LoVo (cell line): ENCODE results near the gene HES3.
"Not testable (repeated sequence)": the region's sequence is repeated elsewhere in the genome, so short reads cannot be mapped to it uniquely, and the experiment has no call there.

Experiments
- DNase-seq: peaks from one replicate; pipeline ENCODE4 v3.0.0-alpha.2; 2016; ENCODE audit warnings: low spot score

HES3 gene

DNA sequence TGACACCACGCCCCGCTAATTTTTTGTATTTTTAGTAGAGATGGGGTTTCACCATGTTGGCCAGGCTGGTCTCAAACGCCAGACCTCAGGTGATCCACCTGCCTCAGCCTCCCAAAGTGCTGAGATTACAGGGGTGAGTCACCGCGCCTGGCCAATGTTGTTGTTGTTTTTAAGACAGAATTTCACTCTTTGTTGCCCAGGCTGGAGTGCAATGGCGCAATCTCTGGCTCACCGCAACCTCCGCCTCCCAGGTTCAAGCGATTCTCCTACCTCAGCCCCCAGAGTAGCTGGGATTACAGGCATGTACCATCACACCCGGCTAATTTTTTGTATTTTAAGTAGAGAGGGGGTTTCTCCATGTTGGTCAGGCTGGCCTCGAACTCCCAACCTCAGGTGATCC, 24.3 kb upstream of the HES3 start:
- DNase-seq = not testable (repeated sequence)

DNA sequence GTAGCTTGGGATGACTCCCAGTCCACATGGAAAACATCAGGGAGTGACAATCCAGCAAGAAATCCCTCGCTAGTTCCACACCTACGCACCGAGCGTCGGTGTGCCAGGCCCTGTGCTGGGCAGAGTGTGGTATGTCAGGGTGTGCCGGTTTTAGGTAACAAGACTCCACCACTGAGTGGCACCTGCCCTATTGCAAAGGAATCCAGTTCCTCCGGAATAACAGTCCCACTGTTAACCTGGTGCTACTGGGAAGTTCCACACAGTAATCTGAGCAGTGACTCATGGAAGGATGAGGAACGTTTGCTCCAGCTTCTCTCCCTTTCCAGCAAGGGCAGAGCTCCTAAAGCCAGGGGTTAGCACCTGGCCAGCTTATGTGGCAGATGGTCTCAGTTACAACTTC, 23.7 kb upstream of the HES3 start:
- DNase-seq = no peak

DNA sequence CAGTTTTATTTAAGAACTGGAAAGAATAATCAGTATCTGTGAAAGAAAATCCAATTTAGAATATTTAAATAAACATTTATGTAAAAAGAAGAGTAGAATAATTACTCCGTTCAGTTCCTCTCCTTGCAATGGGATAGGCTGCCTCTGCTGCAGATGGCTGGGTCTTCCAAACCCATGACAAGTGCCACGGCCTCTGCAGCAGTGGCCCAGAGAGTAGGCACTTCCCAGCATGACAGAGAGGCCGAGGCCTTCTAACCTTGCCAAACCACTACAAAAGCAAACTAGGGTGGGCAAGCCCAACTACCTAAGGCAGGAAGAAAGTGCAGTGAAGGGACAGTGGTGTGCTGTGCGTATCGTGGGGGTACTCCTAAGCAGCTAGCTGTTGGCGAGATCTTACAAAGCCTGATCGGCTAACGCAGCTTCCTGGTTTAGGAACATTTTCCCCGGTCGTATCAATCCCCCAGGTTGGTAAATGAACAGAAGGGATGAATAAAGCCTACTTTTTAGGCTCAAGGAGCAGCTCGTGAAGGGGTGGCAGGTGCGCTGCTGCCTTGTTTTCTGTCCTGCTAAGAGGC, 22.7 kb upstream of the HES3 start:
- no peak for DNase-seq

DNA sequence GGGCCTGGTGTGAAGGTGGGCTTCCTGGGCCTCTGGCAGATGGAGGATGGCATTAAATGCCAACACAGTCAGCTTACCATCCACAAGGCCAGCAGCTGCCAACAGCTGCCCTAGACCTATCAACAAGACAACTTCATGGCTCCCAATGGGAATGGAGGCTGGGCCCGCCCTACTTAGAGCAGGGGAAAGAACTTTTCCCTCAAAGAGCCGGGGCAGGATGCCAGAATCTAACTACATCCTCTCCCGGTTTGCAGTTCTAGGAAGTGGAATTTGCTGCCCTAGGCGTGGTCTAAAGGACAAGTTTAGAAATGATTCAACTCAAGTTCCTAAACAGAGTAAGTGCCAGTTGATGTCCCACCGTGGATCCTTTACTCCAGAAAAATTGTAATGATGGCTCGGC, 21.3 kb upstream of the HES3 start:
- no peak for DNase-seq

DNA sequence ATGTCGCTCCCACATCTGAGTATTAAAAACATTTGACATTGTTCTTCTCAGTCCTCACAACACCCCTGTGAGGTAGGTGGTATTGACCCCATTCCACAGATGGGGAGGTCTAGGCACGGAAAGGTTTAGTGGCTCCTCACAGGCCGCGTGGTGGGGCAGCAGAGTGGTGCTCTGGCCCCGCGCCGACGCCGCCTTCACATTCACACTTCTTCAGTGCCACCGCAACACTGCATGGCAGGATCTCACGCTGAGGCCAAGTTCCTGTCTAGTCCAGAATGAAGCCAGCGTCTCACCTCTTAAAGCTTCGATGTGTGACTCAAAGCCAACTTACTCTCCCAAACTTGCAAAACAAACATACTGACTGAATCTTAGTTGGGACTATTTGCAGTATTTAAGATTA, 20.4 kb upstream of the HES3 start:
- DNase-seq = no peak

DNA sequence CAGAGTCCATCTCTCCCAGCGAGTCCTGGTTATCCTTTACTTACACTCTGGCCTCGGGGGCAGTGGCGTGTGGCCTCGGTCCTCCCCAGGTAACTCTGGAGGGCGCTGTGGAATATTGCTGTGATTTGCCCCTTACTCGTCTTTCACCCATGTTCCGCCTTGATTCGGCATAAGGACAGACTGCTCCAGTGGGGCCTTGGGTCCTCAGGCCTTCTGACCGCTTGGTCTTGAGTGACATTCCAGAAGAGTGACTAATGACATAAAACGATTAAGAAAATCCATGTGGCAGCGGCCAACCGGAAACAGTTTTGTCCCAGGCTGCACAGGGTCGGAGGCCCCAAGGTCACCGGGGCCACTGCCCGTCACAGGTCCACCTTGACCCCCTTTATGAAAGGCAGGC, 19.3 kb upstream of the HES3 start:
- DNase-seq = no peak

DNA sequence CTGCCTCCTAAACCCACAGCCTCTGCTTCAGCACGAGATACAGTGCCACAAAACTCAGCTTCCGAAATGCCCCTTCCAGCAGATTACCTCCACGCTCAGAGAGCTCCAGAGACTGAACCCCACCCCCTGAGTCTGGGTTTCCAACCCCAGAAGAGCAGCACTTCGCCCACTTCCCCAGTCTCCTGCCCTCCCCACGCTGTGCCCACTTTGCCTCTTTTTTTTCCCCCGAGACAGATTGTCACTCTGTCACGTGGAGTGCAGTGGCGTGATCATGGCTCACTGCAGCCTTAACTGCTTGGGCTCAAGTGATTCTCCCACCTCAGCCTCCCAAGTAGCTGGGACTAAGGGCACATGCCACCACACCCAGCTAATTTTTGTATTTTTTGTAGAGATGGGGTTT, 18.3 kb upstream of the HES3 start:
- DNase-seq = no peak

DNA sequence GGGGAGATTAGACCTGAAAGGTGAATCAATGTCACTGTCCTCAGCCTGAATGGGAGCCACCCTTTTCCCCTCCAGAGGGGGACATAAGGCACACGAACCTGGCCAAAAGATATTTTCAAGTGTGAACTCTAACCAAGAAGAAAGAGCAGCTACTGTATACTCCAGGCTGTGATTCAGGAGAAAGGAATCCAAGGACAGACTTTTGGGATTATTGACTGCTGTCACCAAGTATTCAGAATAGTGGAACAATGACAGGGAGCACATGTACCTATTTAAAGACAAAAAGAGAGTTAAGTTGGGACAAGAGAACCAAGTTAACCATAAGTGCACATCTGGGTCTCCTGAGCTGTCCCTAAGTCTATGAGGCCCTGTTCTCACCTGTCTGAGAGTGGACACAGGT, 10.6 kb upstream of the HES3 start:
- no peak for DNase-seq

DNA sequence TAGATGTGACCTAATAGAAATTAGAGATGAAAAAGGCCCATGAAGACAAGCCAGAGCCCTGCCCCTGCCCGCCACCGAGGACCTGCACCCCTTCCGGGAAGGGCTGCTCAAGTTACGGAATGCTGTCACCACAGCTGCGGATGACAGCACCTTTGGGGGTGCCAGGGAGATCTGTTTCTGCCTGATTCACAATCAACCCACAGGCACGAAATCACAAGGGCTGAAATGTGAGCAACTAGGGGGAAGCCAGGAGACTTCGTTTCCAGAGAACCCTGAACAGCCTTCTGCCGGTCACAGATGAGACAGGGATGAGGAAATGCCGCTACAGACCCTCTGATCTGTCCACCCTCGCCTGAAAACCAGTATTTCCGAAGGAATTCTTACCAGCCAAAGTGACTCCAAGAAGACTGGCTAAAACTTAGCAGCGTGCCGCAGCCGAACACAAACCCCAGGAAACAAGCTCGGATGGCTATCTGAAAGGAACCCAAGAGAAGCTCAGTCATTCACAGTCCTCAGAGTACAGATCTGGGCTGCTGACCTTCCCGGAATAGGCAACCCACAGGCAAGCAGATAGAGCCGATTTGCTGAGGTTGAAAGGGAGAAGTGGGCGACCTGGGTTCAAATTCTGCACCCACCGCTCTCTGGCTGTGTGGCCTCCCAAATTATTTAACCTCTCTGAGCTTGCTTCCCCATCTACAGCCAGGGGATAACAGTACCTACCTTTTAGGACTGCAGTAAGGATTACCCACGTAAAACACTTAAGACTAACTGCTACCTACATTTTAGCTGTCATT, 9.3 kb upstream of the HES3 start:
- no peak for DNase-seq

DNA sequence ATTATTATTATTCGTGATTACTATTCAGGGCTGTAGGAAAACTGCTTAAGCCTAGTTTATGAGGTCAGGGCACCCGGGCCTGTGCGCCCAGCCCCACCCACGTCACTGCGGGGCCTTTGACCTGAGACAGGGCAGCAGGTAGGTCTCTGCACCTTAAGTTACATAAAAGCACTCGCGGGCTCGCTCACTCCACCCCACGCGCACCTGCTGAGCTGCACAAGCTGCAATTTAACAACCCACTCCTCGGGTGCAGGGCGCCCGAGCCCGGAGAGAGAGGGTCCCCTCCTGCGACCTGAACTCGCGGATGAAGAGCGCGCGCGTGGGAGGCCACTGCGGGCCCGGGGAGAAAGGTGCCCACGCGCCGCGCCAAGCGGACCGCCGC, 8.7 kb upstream of the HES3 start:
- DNase-seq = peak; percentile 29

DNA sequence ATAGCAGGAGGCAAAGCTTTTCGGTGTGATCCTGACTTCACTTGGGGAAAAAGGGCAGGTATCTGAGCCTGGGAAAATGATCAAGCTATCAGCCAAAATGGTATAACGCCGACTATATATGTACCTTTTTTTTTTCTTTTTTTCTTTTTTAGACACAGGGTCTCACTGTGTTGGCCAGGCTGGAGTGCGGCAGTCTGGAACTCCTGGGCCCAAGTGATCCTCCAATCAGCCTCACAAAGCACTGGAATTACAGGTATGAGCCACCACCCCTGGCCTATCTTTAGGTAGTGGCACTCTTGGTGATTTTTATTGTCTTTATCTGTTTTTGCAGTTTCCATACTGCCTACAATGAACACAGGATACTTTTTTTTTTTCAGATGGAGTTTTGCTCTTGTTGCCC, 6.9 kb upstream of the HES3 start:
- no peak for DNase-seq

DNA sequence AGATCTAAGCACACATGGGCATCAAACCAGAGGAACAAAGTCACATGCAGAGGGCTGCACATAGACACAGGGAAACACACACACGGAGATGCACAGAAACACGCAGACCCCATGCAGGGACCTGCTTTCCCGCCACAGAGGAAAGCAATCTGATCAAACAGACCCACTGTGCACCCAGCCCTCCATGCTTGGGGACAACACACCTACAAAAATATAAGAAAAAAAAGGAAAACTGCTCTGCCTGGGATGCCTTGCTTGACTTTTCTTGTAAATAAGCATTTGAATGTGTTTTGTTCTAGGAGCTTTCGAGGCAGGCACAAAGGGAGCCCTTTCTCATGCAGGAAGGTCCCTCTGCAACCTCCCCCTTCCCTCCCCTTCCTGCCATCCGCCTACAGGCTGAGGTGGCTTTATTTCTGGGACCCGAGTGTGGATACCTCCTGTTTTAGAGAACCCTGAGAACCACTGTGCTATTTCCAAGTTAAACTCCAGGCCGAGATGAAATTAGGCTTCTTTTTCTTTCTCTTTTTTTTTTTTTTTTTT, 4.7 kb upstream of the HES3 start:
- DNase-seq = no peak

DNA sequence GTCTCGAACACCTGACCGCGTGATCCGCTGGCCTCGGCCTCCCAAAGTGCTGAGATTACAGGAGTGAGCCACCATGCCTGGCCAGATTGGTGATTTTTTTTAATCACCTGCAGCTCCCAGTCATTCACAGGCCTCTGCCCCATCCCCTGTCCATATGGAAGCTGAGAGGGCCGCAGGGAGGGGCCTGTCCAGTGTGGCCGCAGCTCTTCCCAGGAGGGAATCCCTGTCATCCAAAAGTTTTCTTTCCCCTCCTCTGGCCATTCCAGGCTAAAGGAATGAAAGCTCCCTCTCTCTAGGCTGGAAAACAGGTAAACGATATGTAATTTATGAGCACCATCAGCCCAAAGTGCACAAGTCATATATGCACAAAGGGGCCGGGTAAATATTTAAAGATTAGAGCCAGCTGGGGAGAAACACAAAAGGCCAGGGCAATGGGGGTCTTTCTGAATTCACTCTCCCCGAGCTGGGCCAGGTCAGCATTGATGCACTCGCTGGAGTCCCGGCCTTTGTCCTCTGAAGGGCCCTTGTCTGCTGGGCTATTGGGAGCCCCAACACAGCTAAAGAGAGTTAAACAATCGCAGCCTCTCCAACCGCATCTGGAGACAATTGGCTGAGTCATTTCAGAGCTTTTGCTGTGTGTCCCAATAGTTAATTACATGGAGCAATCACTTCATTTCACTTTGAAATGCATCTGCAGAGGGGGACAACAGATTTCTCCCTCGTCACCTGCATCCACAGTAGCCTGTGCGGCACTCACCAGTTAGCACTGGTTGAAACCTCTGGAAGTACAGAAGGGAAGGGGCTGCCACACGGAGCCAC, 3.8 kb upstream of the HES3 start:
- no peak for DNase-seq

DNA sequence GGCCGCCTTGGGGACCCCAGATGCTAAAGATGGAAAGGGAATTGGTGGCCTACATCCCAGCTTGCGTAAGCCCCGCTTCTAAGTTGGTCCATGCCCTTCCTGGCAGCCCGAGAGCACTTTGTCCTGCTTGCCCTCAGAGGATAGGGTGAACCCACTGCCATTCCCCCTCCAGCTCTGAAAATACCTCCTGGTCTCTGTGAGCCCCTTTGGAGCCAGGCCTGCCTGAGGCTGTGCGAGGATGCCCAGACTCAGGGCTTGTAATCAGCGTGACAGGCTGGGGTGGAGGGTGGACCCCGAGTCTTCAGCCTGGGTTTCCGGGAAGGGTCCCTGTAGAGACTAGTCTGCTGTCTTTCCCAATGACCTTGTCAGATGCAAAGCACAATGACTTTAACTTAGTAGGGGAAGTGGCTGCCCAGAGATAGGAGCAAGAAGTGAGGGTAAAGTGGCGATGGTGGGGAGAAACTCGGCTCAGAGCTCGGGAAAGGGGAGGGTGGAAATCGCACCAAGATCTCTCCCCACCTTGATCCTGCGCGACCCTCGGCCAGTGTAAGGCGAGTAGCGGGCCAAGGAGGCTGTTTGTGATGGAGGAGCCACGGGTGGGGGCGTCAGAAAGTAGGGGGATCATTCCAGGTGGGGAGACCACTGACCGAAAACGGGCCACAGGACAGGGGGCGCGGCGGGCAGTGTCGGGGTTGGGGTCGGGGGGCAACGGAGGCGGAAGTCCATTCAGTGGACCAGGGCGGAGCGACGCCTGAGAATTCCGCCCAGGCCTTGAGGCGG, 2.7 kb upstream of the HES3 start:
- no peak for DNase-seq

DNA sequence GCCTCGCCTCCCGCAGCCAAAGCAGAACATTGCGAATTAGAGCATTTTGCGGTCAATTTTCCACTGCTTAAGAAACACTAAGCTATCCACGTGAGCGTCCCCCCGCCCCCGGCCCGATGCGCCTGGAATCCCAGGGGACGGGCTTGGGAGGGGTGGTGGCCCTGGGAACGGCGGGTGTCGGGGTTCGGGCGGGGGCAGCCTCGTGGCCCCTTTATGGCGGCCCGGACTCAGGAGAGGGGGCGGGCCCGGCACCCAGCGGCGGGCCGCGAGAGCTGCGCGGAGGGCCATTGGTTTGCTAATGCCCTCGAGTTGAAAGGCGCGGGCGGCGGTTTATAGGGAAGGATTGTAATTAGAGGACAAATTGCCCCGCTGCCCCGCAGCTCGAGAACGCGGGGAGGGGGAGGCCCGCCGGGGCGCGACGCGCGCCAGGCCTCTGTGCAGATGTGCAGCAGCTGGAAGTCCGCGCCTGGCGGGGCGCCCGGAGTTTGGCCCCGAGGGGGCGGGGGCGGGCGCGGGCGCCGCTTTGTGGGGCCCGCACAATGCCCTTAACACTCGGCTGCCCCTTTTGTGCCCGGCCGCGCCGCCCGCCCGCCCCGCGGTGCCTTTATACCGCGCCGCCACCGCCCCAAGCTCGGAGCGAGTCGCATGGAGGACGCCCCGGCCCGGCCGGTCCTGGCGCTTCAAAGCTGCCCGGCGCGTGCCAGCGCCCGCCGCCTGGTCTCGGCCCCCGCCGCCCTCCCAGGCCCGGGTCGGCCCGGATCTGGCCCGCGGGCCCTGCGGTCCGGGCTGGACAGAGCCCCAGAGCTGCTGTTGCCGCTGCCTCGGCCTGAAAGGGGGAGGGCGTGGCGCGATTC, 1.9 kb upstream of the HES3 start:
- DNase-seq = no peak

DNA sequence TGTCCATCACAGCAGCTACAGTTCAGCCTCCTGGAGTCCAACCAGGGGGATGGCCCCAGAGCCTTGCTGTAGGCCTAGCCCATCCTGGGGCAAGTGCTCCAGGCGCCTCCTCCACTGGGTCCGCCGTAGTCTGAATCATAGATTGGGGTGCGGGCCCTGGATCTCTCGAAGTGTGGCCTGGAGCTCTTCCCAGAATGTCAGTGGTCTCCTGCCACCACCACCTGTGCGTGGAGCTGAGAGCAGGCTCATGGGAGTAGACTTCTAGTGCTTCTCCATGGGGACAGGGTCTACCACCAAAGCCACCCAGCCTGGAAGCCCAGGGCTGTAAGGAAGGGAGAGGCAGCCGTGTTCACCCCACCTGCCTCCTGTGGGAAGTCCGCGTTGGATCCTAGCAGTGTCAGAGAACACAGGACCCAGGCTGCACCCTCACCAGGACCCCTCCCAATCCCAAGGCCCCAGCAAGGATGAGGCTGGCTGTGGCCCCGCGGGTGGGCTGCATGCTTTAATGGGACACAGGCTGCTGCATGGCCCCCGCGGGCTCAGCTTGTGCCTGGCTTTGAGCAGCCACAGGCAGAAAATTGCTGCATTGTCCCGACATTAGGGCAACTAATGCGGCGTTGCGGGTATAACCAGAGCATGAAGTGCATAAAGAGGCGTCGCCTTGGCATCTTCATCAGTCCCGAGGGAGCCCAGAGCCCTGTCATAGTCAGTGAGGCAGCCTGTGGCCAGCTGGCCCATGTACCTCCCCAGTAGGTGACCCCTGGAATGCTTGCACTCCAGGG, 735 bp upstream of the HES3 start:
- no peak for DNase-seq

DNA sequence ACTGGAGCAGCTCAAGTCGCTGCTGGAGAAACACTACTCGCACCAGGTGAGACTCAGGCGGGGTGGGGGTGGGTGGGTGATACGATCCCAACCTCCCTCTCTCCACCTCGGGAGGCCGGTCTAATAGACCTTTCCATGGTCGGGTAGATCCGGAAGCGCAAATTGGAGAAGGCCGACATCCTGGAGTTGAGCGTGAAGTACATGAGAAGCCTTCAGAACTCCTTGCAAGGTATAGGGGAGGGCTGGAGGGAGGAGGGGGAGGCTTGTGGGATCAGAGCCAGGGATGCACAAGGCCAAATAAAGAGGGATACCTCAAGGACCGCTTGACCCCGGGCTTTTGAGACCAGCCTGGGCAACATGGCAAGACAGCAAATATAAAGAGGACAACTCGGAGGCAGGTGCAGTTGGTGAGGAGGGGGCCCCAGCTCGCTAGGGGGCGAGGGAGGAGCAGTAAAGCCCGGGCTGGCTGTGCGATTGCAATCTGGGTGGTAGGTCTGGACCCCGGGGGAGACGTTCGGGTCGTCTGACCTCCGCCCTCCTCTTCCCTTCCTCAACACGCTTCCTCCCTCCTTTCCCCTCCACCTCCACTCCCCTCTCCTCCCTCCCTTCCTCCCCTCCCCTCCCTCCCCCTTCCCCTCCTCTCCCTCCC, 546 bp downstream of the HES3 start:
- DNase-seq = no peak

DNA sequence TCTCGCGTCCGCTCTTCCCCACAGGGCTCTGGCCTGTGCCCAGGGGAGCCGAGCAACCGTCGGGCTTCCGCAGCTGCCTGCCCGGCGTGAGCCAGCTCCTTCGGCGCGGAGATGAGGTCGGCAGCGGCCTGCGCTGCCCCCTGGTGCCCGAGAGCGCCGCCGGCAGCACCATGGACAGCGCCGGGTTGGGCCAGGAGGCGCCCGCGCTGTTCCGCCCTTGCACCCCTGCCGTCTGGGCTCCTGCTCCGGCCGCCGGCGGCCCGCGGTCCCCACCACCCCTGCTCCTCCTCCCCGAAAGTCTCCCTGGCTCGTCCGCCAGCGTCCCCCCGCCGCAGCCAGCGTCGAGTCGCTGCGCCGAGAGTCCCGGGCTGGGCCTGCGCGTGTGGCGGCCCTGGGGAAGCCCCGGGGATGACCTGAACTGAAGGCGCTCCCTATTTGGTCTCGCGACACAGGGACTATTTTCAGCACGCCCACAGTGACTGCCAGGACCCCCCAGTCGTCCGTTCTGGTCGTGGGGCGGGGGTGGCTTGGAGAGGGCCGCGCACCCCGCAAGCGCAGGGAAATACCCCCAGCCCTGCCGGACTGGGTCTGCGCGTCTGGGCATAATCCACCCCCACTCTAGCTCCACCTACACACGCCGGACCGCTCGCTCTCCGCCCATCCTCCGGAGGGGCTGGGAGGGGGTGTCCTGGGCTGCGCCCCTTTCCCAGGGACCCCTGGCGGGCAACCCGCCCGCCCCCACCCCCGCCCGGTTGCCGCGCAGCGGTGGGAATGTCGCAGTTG, 1.3 kb downstream of the HES3 start:
- DNase-seq = peak; percentile 84

DNA sequence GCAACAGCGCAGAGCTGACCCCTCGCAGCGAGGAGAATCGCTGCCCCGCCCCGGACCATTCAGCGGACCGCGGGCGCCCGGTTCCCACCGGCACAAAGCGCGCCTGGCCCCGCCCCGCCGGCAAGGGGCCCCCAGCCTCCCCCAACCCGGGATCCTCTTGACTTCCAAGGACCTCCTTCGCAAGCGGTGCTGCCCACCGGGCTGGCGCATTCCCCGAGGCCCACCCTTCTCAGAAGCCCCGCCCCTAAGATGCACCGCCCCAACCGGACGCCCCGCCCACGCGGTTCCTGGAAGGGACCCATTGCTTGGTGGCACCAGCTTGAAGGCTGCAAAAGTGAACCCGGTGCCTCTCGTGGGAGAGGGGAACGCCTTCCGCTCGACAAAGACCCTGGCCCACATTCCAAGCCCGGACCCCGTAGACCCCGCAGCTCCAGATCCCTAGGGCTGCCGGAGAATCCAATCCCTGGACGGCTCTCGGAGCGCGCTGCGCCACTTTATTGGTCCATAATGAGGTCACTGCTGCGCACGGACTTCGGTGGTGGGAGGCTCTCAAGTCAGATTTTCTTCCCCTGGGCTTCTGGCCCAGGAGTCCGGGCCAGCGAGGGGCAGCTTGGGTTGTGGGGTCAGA, 2.0 kb downstream of the HES3 start:
- DNase-seq = no peak
